Muscle of arm (tissue), 12 donors: ENCODE measurements around the gene OTOA. TPM values are rescaled to one million over a fixed set of nuclear protein-coding genes. Genes with fewer than 3 reads are reported as not detected.
"Not testable (repeated sequence)": the region's sequence is repeated elsewhere in the genome, so short reads cannot be mapped to it uniquely, and the experiment has no call there.

Experiments used
- DNase-seq: peaks from one replicate; pipeline ENCODE4 v3.0.0-alpha.2; 2013
- polyA plus RNA-seq, 12 donors: library from polyadenylated mRNA; unstranded; fragments of 120-200 nt; gene quantifications; one replicate each; pipeline ENCODE4 v1.2.1, GENCODE V29; 2013; ENCODE audit not compliant: insufficient read length in 12 of 12

Gene OTOA
- polyA plus RNA-seq, 12 donors, result 0.07 to 0.36 (median 0.16) TPM; not detected in 8

DNA sequence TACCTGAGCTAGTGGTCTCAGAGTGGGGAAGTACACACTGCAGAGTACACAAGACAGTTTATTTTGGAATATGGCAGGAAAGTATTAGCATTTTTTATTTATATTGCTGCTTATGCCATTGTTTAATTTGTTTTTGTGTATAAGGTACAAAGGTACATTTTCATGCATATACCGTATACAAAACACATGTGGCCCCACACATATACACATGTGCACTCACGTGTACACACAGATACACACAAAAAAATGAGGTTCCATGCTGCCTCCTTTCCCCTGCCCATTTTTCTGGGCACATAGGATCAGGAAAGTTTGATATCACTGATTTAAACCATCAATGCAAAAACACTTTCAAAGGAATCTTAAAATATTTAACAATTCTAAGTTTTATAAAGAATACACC is 24.3 kb upstream of the OTOA start:
- DNase-seq, result no peak

GRCh38 chr16:21641916-21642315 is 21.9 kb upstream of the OTOA start:
- DNase-seq, result no peak

DNA sequence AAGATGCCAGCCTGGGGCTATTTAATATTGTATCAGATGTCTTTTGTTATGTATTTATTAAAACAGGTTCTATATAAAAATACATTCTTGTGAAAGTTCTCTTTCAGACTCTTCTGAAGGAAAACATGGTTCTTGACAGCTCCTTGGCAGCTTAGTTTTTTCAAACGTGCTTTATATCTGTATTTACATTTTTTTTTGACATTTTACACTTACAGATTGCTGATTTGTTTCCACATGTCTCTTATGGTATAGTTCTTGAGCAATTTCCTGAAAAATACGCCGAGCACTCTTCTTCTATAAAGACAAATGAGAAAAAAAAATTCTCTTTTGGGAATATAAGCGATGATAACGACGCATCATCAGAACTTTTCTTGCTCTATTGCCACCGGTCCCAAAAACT is 20.9 kb upstream of the OTOA start:
- DNase-seq, result no peak

- no peak for DNase-seq
These were observed 20.0 kb upstream of the OTOA start for GRCh38 chr16:21643785-21644184.

DNA sequence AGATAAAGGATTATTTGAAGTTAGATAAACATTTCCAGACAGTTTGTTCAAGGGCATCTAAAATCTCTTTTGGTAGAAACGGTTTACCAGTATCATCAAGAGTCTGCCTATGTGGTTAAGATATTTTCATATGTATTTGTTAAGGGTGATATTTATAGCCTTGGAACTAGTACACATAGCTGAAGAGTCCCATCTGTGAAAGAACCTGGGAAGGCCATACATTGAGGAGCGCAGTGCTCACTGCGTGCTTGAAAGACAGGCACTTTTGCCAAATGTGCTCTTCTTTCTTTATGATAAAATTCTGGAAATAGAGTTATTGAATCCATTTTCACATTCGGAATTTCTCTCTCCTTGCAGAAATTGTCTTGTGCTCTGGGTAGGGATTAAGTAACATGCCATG is 19.1 kb upstream of the OTOA start:
- no peak for DNase-seq

DNA sequence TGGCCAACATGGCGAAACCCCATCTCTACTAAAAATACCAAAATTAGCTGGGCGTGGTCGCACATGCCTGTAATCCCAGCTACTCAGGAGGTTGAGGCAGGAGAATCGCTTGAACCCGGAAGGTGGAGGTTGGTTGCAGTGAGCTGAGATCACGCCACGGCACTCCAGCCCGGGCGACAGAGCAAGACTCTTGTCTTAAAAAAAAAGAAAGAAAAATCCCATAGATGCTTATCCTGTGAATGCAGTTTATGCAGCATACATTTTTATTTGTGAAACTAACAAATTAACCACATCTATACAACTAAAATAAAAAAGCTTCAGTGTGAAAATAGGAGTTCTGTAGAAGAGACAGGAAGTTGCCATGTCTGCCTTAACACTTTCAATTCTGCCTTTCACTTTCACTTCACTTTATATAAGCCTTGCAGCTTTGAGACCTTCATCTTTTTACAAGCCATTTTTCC is 18.5 kb upstream of the OTOA start:
- DNase-seq, result peak; percentile 15

DNA sequence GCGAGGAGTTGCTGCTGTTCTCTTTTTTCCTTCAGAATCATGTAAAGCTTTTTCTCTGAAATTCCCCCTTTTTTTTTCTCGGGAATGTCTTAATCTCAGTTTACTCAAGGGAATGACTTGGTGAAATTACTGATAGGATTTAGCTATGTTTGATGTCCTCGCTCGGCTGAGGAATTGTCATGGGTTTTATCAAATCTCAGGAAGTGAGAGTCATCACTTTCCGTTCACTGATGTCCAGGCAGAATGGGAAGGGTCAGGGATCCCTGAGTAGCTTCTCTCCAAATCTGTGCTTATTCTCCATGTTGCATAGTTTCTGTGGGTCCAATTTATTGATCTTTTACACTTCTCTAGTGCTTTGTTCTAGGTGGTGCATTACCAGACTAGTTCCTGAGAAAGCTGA is 17.7 kb upstream of the OTOA start:
- DNase-seq, result no peak

DNA sequence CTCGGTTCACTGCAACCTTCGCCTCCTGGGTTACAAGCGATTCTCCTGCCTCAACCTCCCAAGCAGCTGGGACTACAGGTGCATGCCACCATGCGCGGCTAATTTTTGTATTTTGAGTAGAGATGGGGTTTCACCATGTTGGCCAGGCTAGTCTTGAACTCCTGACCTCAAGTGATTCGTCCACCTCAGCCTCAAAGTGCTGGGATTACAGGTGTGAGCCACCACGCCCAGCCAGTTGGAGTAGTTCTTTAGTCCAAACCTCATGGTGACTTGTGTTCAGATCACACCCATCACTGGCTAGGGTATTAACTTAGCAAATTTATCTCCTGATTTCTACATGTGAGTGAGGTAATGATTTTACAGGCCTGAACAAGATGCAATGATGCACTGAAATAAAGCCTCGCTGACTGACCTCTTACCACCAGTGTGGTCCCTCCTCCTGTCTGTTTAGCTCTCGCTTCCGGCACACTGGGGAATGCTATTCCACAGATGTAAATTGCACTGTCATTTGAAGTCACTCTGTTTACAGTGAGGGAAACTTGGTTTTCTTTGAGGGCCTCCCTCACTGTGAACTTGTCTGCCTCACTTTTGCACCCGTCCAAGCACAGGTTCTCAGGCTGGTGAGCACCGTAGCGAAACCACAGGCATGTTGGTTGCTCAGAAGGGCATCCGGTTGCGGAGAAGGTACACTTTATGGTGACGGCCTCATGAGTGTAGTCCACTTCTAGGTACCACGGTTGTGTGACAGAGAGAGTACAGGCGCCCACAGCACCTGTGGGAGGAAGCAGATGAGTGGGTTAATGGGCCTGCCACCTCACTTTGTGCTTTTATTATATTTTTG is 16.8 kb upstream of the OTOA start:
- no peak for DNase-seq

- no peak for DNase-seq
These were observed 16.1 kb upstream of the OTOA start for GRCh38 chr16:21647562-21648164.

GRCh38 chr16:21649826-21650406 is 13.9 kb upstream of the OTOA start:
- not testable (repeated sequence) for DNase-seq

- DNase-seq, result no peak
These were observed 13.2 kb upstream of the OTOA start for GRCh38 chr16:21650521-21650920.

GRCh38 chr16:21651515-21651914 is 12.3 kb upstream of the OTOA start:
- no peak for DNase-seq

GRCh38 chr16:21652453-21652852 is 11.3 kb upstream of the OTOA start, which contains the start of gene IGSF6:
Gene IGSF6, minus strand, starts transcription at chr16:21652608. Its CDS starts 10 bp downstream, at chr16:21652598.
- DNase-seq, result no peak

- no peak for DNase-seq
These were observed 10.2 kb upstream of the OTOA start for GRCh38 chr16:21653571-21653970.

DNA sequence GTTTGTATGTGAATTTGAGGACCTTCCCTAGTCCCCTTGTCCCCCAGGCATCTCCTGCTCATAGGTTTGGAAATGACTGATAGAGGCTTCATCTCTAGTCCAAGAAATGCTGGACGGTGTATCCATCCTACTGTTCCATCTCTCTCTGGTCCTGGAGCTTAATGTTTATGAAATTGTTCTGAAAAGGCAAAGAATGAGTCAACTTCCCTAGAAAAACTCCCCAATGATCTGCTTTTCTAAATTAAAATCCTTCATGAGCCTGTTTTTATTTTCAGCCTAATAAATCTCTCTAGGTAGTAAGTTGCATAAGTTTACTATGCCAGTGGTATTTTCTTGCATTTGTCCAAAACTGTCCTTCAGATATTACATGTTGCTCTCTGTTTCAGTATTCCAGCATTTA is 9.3 kb upstream of the OTOA start:
- no peak for DNase-seq

DNA sequence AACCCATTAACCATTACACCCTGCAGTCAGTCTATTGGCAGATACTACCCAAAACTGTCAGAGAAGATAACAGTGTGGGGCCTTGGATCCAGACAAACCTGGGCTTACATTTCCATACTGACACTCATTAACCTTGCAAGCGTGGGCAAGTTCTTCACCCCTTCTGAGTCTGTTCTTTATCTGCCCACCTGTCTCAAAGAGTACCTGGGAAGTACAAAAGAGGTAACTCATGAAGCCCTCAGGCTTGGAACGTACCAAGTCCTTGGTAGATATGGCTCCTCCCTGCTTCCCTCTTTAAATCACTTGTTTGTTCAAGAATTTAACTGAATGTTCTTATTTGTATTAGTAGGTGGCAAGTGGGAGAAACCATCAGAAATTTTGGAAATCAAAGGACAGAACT is 8.9 kb upstream of the OTOA start:
- no peak for DNase-seq

DNA sequence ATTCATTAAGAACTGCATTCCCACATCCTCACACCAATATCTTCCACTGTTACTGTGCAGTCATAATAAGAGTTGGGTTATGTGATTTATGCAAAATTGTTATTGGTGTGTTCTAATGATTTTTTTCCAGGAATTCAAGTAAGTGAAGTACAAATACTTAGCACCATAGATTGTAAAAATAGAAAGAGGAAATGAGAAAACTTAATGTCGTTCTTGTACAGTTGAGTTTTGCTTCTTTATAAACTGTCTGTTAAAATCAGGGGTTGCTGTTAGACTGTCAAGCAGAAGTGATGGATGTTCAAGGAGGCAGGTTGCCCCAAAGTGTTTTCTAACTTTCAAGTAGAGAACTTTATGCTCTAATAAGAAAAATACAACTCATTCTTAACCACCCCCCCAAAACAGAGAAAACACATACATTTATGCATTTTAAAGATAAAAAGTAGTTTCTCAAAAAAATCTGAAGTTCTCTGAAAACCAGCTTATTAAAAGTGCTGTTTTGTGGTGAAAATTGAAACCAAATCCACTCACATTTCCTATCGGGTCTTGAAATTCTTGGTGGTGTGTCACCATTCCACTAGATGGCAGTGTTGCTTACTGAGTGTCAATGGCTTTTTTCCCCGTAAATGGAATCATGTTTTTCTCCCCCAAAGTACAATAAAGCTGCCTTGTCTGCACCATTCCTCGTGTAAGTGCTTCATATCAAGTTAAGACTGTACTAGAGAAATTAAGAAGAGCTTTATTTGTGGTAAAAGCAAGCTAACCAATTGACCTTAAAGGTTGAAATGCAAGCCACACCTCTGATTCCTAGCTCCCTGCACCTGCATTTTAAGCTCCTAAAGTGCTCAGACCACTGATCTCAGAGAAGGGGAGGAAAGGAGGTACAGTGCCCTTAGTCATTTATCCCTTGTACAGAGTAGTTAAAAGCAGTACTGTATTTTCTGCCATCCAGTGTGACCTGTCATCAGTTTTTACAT is 6.7 kb upstream of the OTOA start:
- DNase-seq, result peak; percentile 37

- DNase-seq, result no peak
These were observed 4.6 kb upstream of the OTOA start for GRCh38 chr16:21659124-21659523.

DNA sequence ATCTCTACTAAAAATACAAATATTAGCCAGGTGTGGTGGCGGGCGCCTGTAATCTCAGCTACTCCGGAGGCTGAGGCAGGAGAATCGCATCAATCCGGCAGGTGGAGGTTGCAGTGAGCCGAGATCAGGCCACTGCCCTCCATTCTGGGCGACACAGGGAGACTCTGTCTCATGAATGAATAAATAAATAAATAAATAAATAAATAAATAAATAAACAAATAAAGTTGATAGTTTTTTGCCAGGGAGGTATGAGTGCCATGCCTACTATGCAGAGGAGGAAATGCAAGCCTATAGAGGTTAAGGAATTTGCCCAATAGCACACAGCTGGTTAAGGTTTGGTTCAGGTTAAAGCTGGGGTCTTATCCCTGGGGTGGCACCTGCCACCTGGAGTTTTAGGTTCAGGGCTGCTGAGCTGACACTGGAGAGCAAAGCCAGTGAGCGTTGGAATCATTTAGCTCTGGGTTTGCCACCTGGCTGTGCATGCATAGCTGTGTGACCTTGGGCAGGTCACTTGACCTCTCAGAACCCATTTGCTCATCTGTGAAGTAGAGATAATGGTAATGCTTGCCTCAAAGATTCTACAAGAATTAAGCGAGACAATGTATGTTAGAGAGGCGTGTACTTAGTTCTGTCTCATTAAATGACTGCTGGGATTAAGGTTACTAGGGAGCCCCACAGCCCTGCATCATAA is 1.2 kb downstream of the OTOA start:
- no peak for DNase-seq

- no peak for DNase-seq
These were observed 3.0 kb downstream of the OTOA start for GRCh38 chr16:21666772-21667171.

- no peak for DNase-seq
These were observed 3.8 kb downstream of the OTOA start for GRCh38 chr16:21667575-21667974.
